Measurements from ENCODE around the gene UBE2J1.

UBE2J1 gene

GRCh38 chr6:89393659-89394058, 41.1 kb upstream of the UBE2J1 start:
- Histone ChIP-seq H3K4me3 (no peak overlapping the region), H3K27ac (no peak overlapping the region), H3K27me3 (no peaks in the 10 kb centered on the region), H3K9me3 (peaks cover 0 to 5% (median 0%) of the 10 kb centered on the region in 3 donors), H3K4me1 (no peaks in the 10 kb centered on the region), H3K36me3 (no peaks in the 10 kb centered on the region)
- intact Hi-C loops (cut with DNase I; ENCODE audit: low total_unique reads) = no loop called here
- TF ChIP-seq, protein P1, sequence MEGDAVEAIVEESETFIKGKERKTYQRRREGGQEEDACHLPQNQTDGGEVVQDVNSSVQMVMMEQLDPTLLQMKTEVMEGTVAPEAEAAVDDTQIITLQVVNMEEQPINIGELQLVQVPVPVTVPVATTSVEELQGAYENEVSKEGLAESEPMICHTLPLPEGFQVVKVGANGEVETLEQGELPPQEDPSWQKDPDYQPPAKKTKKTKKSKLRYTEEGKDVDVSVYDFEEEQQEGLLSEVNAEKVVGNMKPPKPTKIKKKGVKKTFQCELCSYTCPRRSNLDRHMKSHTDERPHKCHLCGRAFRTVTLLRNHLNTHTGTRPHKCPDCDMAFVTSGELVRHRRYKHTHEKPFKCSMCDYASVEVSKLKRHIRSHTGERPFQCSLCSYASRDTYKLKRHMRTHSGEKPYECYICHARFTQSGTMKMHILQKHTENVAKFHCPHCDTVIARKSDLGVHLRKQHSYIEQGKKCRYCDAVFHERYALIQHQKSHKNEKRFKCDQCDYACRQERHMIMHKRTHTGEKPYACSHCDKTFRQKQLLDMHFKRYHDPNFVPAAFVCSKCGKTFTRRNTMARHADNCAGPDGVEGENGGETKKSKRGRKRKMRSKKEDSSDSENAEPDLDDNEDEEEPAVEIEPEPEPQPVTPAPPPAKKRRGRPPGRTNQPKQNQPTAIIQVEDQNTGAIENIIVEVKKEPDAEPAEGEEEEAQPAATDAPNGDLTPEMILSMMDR (IDR thresholded peaks at IDR 0.05) = no peak
- no peak for DNase-seq

DNA sequence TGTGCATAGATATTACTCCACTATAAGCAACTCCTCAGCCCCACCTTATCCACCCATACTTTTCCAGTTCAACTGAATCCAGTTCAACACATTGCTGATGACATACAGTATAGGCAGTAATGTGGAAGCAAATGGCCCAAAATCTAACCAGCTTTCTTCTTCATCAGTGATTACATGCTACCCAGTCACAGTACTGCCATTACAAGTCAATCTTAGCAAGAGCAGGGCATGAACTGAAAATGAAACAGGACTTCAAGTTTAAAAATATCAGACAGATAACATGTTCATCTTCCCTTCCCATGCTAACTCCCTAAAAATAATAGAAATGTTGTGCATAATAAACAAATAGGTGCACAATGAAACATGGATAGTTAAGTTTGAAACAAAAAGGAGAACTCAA, 40.3 kb upstream of the UBE2J1 start:
- DNase-seq = no peak
- Histone ChIP-seq H3K4me1 (no peaks in the 10 kb centered on the region), H3K36me3 (no peaks in the 10 kb centered on the region), H3K4me3 (no peak overlapping the region), H3K27me3 (no peaks in the 10 kb centered on the region), H3K27ac (no peak overlapping the region), H3K9me3 (peaks cover 0 to 5% (median 0%) of the 10 kb centered on the region in 3 donors)
- TF ChIP-seq, protein P1 (IDR thresholded peaks at IDR 0.05) = no peak
- intact Hi-C loops (cut with DNase I; ENCODE audit: low total_unique reads) = no loop called here

- H3K27me3 ChIP-seq = no peaks in the 10 kb centered on the region
- no peaks in the 10 kb centered on the region for H3K4me1 ChIP-seq
Observed at GRCh38 chr6:89388846-89389245, 36.3 kb upstream of the UBE2J1 start.

GRCh38 chr6:89387516-89388201, 35.1 kb upstream of the UBE2J1 start:
- intact Hi-C loops (cut with DNase I; ENCODE audit: low total_unique reads) = no loop called here
- DNase-seq = no peak
- Histone ChIP-seq H3K27me3 (no peaks in the 10 kb centered on the region), H3K4me1 (no peaks in the 10 kb centered on the region), H3K36me3 (peaks cover 0 to 8% (median 0%) of the 10 kb centered on the region in 3 donors), H3K9me3 (no peaks in the 10 kb centered on the region), H3K27ac (no peak overlapping the region), H3K4me3 (no peak overlapping the region)
- TF ChIP-seq, protein P1 (IDR thresholded peaks at IDR 0.05) = no peak

More at GRCh38 chr6:89388846-89389245, 36.3 kb upstream of the UBE2J1 start:
- intact Hi-C loops (cut with DNase I; ENCODE audit: low total_unique reads) = no loop called here
- Histone ChIP-seq H3K27ac (no peak overlapping the region), H3K4me3 (no peak overlapping the region), H3K9me3 (peaks cover 0 to 5% (median 0%) of the 10 kb centered on the region in 3 donors), H3K36me3 (peaks cover 0 to 8% (median 0%) of the 10 kb centered on the region in 3 donors)
- TF ChIP-seq, protein P1 (IDR thresholded peaks at IDR 0.05) = no peak
- DNase-seq = no peak

GRCh38 chr6:89386917-89387491, 34.5 kb upstream of the UBE2J1 start:
- Histone ChIP-seq H3K36me3 (peaks cover 0 to 8% (median 0%) of the 10 kb centered on the region in 3 donors), H3K4me3 (no peak overlapping the region), H3K9me3 (no peaks in the 10 kb centered on the region), H3K27ac (no peak overlapping the region), H3K27me3 (no peaks in the 10 kb centered on the region), H3K4me1 (no peaks in the 10 kb centered on the region)
- DNase-seq = no peak
- TF ChIP-seq, protein P1 (IDR thresholded peaks at IDR 0.05) = no peak
- intact Hi-C loops (cut with DNase I; ENCODE audit: low total_unique reads) = no loop called here
